Hippocampal formation (tissue), 2 donors: ENCODE measurements around the gene HECA.
A peak's percentile ranks its signal among the peaks of the same experiment; 100 is the strongest.
"Not testable (repeated sequence)": the region's sequence is repeated elsewhere in the genome, so short reads cannot be mapped to it uniquely, and the experiment has no call there.

Experiments used
- DNase-seq, 2 donors: peaks; one replicate each; lab custom pipeline; 2025; lab: John Stamatoyannopoulos, UW

HECA gene

DNA sequence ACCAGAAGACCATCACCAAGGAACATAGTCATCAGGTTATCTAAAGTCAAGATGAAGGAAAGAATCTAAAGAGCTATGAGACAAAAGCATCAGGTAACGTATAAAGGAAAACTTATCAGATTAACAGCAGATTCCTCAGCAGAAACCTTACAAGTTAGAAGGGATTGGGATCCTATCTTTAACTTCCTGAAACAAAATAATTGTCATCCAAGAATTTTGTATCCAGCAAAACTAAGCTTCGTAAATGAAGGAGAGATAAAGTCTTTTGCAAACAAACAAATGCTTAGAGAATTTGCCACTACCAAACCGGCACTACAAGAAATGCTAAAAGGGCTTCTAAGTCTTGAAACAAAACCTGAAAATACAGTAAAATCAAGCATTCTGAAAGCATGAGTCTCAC lies 71.0 kb downstream of the HECA start:
- DNase-seq, result no peak

DNA sequence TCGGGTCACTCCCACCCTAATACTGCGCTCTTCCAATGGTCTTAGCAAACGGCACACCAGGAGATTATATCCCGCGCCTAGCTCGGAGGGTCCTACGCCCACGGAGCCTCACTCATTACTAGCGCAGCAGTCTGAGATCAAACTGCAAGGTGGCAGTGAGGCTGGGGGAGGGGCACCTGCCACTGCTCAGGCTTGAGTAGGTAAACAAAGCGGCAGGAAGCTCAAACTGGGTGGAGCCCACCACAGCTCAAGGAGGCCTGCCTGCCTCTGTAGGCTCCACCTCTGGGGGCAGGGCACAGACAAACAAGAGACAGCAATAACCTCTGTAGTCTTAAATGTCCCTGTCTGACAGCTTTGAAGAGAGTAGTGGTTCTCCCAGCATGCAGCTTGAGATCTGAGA lies 75.9 kb downstream of the HECA start:
- DNase-seq, result not testable (repeated sequence)

- DNase-seq, result not testable (repeated sequence)
Observed at GRCh38 chr6:139212460-139212859, 77.6 kb downstream of the HECA start.

- DNase-seq, result peak; percentile 82 to 83
Observed at GRCh38 chr6:139219271-139219729, 84.4 kb downstream of the HECA start.

GRCh38 chr6:139219746-139220145 lies 84.9 kb downstream of the HECA start:
- DNase-seq, result no peak

GRCh38 chr6:139228387-139228786 lies 93.5 kb downstream of the HECA start:
- not testable (repeated sequence) for DNase-seq
